Fibroblast of mammary gland (primary cell): ENCODE results near the gene PCIF1.
"Not testable (repeated sequence)": the region's sequence is repeated elsewhere in the genome, so short reads cannot be mapped to it uniquely, and the experiment has no call there.

ENCODE experiments used
- DNase-seq: peaks from one replicate; pipeline ENCODE4 v3.0.0-alpha.2; 2010; ENCODE audit warnings: low read depth
- H3K4me3 ChIP-seq: 2 replicates; pipeline ENCODE4 v1.5.1; 2011; ENCODE audit warnings: low read depth, mild to moderate bottlenecking, low read length, moderate library complexity; ENCODE audit not compliant: control insufficient read depth
- CTCF ChIP-seq: conservative IDR thresholded peaks from 2 replicates; pipeline ENCODE4 v1.5.1; 2011; ENCODE audit warnings: low read depth, low read length, inconsistent platforms; ENCODE audit not compliant: control insufficient read depth, insufficient read depth

PCIF1 gene

GRCh38 chr20:45897289-45897688, 37.2 kb upstream of the PCIF1 start:
- no peak for DNase-seq
- TF ChIP-seq CTCF, result no peak
- H3K4me3 ChIP-seq, result no peak overlapping the region

- no peak for TF ChIP-seq CTCF
These were observed 36.8 kb upstream of the PCIF1 start for GRCh38 chr20:45897692-45898091.

GRCh38 chr20:45898285-45898684, 36.2 kb upstream of the PCIF1 start:
- DNase-seq, result no peak
- no peak for TF ChIP-seq CTCF
- H3K4me3 ChIP-seq, result no peak overlapping the region

More at GRCh38 chr20:45897692-45898091, 36.8 kb upstream of the PCIF1 start:
- H3K4me3 ChIP-seq, result no peak overlapping the region
- no peak for DNase-seq

- no peak overlapping the region for H3K4me3 ChIP-seq
- no peak for TF ChIP-seq CTCF
- DNase-seq, result no peak
These were observed 35.2 kb upstream of the PCIF1 start for GRCh38 chr20:45899046-45899835.

- not testable (repeated sequence) for DNase-seq, H3K4me3 ChIP-seq
These were observed 33.2 kb upstream of the PCIF1 start for GRCh38 chr20:45901332-45901731.

- no peak for DNase-seq
- no peak for TF ChIP-seq CTCF
- H3K4me3 ChIP-seq, result no peak overlapping the region
These were observed 32.2 kb upstream of the PCIF1 start for GRCh38 chr20:45902199-45902701.

- no peak for TF ChIP-seq CTCF
- no peak overlapping the region for H3K4me3 ChIP-seq
- DNase-seq, result no peak
These were observed 29.6 kb upstream of the PCIF1 start for GRCh38 chr20:45904583-45905504.
